HG02885 (cell line): ENCODE data around the gene ARID2.

Source experiments
- ATAC-seq: cut with Tn5 transposase; IDR thresholded peaks from one replicate; pipeline ENCODE4 v1.9.1; 2021; ENCODE audit warnings: mild to moderate bottlenecking; ENCODE audit not compliant: unreplicated experiment, poor library complexity

Gene ARID2

DNA sequence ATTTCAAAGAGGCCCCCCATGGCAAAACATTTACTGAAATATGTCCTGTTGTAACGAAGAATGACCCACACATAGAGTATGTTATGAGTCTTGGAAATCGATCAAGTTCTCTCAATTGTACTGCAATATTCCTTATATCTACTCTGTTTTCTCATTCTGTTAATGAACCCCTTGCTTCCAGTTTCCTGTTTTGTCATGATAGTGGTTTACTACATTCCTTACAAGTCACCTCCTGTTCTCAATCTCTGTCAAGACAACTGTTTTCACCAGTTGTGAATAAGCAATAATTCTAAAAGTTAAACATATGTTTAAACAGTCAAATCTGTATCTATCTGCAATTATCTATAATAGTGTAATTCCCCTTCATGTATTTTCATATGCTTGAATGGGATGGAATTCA lies 16.4 kb upstream of the ARID2 start:
- ATAC-seq = no peak

DNA sequence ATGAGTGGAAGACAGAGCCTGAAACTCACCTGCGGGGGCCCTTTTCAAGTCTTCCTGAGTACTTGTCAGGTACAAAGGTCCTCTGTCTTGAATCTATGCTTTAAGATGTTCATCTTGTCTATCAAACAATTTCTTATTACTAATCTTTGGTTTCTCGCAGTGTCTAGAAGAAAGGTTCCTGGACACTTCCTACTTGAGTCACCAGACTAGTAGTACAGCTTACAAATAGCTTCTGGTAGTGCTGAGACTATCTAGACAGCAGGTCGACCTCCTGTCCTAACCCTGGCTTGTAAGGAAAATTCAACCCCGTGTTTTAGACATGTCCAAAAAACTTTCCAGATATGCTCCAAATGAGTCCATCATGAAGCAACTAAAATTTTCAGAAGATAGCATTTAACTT lies 11.2 kb upstream of the ARID2 start:
- no peak for ATAC-seq

DNA sequence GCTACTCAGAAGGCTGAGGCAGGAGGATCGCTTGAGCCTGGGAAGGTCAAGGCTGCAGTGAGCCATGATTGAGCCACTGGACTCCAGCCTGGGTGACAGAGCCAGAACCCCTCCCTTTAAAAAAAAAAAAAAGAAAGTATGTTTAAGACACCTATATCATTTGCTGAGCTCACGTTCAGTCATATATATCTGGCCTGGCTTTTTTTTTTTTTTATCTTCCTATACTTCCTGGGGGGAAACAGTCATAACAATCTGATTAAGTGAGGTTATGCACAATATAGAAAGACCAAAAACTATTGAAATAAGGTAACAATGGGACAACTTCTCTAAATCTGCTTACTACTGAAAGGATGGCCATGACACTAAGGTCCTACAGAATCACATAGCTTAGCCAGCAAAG lies 9.4 kb upstream of the ARID2 start:
- ATAC-seq = no peak

DNA sequence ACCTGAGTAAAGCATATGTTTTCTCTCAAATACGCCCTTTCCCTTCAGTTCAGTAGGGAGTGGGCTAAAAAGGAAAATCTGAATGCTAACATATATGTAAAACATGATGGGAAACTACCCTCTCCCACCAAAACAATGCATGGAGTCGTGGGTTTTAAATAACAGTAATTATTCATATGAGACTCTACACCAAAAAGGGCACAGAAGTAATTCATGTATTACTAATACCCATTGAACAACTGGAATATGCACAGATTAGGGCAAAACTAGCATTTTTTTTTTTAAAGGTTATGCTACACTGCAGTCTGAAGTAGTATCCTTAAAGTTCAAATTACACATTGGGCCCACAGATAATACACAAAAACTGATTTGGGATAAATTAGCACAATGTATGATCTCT lies 8.1 kb upstream of the ARID2 start:
- ATAC-seq = no peak

DNA sequence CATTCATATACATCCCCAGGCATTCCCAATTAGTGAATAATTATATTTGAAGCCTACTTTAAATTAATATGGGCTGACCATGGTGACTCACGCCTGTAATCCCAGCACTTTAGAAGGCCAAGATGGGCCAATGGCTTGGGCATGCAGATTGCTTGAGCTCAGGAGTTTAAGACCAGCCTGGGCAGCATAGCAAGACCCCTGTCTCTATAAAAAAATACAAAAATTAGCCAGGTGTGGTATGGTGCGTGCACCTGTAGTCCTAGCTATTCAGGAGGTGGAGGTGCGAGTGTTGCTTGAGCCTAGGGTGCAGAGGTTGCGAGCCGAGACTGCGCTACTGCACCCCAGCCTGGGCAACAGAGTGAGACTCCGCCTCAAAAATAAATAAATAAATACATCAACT lies 7.6 kb upstream of the ARID2 start:
- no peak for ATAC-seq

DNA sequence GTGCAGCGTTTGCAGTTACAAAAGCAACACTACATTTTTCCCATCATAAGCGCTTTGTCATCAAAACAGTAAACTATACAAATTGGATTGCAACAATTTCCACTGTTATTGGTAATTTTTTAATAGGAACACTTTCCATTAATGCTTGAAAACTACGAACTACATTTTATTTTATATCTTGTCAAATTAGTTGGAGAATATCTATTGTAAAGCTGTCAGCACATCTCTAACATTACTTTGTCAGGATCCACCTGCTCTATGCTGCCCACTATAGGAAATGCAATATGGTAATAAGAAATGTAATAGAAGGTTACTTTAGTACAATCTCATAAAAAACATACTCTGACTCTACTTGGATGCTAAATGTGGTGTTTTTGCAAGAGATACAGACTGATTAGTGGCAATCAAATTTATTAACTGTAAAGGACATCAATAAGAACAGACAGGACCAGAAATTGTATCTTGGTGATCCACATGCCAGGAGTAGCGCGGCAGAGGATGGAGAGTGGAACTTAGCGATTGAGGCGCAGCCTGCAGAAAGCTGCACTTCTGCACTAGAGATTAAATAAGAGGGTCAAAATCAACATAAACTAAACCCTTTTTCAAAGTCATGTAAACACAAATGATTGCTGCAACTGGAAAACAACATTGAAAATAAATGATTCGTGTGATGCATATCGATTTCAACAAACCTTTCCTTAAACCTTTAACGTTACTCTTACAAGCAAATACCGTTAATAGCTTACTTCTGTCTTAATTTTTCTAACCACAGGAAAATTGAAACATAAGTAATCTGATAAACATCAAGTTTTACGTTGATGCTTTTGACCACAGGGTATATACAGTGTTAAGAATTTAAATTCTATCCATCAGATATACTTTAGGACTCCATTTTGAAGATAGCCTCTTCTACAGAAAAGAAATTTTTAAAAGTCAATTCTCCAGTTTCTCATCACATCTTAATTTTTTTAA lies 3.6 kb upstream of the ARID2 start:
- ATAC-seq = no peak

DNA sequence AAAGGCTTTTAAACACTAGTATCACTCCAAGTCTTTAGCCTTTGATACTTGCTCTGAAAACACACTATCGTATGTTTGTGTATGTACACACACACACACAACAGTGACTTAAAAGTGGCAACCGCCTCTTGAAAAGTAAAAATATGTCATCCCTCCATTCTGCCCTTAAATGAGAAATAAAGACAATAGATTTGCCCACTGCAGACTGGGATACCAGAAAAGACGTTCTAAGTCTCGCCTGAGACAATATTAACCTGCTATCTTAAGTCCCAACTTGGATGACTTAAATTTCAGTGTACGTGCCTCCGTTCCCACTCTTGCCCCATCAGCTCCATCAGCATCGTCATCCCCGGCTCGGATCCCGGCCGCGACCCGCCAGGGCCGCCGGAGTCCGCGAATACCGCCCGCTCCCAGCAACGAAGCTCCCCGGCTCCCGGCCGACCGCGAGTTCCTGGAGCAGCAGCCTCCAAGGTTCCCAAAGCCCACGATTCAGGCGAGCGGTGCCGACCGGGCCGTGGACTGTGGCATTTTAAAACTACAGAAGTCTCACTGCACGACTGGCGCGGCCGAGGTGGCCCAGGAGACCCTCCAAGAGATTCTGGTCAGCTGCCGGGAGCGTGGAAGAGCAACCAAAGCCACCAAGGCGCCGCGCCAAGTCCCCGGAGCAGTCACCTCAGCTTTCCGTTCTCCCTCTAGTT lies 2.8 kb upstream of the ARID2 start:
- no peak for ATAC-seq

DNA sequence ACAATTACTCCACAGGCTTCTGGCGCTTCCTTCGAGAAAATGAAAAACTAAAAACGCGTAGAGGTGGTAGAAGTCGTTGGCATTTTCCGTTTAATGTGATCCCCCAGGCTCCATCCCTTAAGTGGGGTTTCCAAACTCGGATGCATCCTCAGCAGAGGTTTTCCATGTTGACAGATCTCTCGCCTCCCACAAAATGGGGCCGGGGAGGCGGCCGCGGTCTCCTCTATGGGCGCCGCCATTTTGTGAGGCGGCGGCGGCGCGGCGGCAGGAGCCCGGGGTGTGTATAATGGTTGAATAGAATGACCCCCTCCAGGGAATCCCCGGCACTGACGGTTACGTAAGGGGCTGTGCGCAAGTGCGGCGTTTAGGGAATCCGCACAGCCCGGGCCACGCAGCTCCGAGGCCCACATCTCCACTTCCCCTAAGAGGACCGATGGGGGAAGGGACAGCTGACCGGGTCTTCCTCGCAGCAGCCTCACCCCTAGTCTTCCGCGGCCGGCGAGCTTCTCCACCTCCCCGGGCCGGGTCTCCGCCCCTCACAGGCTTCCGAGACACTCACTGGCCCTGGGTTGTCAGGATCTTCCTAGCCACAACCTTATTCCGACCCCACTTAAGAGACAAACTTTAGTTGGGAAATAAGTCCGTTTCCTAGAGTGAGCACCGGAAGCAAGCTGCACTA lies 2.1 kb upstream of the ARID2 start:
- peak; percentile 59 for ATAC-seq

DNA sequence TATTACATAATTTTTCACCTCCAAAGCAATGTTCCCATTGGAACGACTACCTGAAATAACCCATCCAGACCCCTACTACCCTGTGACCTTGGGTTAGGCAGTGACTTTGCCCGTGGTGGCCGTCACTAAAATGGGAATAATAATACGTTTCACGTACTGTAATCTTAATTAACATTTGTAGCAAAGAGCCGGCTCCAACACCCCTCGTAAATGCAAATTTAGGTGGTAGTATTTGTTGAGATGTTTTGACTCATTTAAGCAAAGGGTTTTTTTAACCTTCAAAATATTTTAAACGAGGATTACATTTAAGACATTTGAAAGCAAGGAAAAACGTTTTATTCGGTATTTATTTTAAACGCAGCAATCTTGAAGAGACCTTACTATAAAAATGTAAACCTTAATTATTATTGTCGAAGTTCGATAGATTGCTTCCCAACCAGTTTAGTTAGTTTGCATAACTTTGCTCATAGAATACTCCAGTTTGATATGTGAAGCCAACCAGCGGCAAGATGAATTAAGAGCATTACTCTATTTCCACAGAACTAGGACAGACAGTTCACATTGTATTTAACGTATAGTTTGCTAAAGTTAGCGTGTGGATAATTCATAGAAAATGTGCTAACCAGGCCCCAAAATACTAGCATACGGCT lies 1.4 kb upstream of the ARID2 start:
- peak; percentile 0 for ATAC-seq

DNA sequence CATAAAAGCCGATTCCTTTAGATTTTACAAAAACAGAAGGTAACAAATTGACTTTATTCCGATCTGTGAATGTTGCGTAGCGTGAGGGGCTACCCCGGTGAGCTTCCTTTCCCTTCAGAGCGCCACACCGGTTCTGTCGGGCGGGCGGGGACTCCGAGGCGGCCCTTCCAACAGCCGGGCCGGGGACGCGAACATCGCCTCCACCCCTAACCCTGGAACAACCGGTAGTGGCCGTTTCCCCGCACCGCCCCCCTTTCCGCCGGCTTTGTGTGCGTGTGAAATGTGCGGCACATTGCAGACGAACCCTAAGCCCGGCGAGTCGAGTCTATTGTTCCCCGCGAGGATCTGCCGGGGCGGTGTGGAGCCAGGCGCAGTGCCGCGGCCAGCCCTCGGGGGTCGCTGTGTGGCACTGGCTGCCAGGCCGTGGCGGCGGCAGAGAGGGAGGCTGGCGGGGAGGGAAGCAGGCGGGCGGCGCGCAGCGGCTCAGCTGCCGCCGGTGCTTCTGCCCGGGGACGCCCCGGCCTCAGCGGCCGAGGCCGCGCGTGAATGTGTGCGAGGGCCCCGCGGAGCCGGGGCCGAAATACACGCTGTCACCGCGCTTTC lies 775 bp upstream of the ARID2 start:
- ATAC-seq = peak; percentile 58

DNA sequence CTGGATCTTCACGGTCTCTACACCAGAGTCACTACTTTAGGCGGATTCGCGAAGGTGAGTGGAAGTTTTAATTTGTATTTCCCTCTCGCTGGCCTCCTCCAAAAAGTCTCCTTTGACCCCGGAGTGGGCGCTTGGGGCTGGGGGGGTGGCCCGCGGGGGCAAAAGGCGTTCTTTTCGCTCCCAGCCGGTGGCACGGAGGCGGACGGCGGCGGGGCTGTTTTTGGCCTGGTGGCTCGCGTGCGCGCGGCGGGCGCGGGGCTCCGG lies 510 bp downstream of the ARID2 start:
- ATAC-seq = no peak

DNA sequence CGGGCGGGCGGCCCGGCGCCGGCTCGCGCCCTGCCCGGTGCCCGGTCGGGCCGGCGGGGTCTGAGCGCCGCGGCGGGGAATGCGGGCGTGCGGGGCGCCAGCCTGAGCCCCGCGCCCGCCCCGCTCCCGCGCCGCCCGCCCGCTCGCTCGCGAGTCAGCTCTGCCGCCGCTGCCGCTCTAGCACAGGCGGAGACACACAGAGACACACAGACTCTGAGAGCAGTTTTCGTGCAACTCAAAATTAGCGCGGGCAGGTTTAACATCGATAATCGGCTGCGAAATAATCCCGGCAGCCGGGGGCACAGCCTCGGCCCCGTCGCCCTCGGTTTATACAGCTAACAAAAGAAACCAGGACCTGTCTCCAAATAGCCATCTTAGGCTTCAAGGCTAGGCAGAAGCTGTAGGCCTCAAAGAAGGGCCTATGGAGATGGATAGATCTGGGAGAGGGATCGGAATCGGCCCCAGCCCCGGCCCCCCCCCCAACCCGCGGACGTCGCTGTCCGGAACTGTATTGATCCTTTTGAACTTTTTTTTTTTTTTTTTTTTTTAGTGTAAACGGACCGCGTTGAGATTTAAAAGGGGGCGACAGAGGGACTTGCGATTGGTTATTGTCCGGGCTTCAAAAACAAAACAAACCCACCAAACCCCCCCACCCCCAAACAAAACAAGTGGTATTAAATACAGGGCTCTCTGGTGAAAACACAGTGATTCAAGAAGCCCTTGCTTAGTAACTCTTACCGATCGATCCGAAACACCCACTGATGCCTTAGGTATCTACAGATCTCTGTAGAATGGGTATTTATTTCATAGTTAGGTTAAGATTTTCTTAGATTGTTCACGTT lies 1.1 kb downstream of the ARID2 start:
- no peak for ATAC-seq

DNA sequence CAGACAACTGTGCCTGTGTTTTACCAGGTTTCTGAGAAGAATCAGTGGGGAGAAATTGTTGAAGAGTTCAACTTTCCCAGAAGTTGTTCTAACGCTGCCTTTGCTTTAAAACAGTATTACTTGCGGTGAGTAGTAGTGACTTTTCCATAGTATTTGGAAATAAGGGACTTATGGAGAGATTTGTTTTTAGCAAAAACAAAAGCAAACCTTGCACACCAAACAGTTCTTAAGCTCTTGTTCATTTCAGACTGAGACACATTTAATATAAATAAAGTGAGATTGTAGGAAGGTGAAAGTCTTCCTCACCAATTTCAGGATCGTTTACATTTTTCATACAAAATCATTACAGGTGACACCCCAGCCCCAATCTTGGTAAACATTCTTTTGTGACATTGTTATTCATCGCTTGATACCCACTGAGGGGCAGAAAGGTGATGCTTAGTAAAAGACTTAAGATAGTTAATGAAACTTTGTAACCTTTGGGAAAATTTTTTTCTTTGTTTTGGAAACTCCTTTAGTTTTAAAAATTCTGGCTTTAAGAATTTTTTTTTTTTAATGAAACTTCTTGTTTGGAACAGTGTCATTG lies 1.8 kb downstream of the ARID2 start:
- ATAC-seq = no peak

DNA sequence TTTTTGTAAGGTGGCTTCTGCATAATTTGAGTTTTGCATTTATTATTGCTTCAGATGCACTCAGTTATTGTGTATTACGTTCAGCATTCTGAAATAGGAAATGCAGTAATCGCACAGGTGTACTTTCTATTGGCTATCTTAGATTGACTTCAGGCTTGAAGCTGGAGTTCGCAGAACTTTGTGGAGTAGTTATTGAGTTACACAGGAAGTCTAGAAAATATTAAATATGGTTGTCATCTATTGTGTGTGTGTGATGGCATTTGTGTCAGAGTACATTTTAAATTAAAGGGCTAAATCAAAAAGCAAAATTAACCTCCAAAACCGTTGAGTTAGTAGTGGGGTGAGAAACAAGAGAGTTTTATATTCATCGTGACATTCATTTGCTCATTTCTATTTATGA lies 2.7 kb downstream of the ARID2 start:
- no peak for ATAC-seq

DNA sequence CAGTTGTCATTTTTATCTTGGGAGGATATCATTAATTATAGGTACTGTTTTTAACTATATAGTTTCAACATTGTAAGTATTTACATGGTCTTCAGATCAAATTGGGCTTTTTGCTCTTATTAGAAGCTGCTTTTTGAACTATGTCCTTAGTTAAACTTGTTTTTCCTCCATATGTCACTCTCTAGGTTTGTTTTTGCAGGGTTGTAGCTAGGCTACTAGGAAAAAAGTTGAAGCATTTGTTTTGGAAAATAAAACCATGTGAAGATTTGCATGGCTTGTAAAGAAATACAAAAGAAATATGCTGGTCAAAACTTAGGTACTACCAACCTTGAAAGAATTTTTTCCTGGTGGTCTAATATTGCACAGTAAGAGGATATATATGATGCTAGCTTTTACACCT lies 3.4 kb downstream of the ARID2 start:
- ATAC-seq = no peak

DNA sequence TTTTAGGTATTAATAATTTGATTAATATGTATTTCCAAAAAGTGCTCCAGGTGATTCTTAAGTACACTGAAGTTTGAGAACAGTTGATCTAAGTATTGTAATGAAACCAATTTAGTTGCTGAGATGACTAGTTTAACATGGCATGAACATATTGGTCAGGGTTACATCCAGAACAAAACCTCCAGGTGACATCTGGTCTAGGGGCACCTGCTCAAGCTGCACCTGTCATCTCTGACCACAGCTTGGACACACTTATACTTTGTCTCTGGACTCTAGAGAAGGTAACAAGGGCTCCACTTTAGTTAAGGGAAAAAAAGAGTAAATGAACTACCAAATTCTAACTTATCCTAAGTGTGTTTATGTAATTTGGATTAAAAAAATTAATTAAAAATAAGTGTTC lies 8.1 kb downstream of the ARID2 start:
- peak; percentile 47 for ATAC-seq

DNA sequence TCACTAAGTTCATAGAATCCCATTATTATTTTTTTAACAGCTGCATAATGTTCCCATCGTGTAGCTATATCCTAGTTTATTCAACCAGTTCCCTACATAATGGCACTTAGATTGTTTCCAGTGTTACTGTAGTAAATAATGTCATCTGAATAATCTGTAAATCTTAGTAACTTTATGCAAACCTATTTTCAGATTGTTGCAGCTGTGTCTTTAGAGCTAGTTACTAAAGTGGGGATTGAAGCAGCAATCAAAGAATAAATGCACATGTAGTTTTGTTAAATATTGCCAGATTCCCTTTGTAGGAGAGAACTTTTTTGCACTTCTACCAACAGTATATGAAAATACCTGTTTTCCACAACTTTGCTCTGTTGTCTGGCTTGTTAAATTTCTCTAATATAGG lies 13.1 kb downstream of the ARID2 start:
- no peak for ATAC-seq

DNA sequence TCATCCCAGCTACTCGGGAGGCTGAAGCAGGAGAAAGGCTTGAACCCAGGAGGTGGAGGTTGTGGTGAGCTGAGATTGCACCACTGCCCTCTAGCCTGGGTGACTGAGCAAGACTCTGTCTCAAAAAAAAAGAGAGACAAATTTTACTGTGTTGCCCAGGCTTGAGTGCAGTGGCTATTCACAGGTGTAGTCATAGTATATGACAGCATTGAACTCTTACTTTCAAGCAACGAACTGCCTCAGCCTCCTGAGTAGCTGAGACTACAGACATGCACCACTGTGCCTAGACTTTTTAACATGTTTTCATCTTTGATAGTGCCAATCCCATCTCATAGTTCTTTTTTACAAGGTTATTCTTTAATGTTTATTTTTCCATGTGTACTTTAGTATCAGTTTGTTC lies 13.7 kb downstream of the ARID2 start:
- no peak for ATAC-seq

DNA sequence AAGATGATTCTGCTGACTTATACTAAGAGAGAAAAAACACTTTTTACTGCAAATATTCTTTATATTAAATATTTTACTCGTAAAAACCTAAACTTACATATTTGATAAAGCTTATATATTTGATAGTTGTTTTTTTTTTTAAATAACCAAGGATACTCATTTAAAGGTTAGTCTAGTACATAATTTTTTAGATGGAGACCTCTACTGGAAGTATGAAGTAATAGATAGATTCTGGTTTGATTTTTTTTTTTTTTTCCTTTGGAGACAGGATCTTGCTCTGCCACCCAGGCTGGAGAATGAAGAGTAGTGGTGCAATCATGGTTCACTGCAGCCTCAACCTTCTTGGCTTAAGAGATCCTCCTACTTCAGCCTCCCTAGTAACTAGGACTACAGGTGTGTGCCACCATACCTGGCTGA lies 16.4 kb downstream of the ARID2 start:
- ATAC-seq = no peak
